Smooth muscle cell (in vitro differentiated cells): ENCODE measurements around the gene CD4. TPM values are rescaled to one million over a fixed set of nuclear protein-coding genes. Genes with fewer than 3 reads are reported as not detected.

Source experiments
- DNase-seq: peaks from one replicate; lab custom pipeline; 2025; ENCODE audit not compliant: unreplicated experiment; lab: John Stamatoyannopoulos, UW
- H2AFZ ChIP-seq: fragments of 200-600 bp; sonication (generic); 2 replicates; pipeline ENCODE4 v1.6.0; 2016; ENCODE audit warnings: antibody characterized with exemption, low read depth, mild to moderate bottlenecking
- H3F3A ChIP-seq: fragments of 200-600 bp; sonication (generic); 2 replicates; pipeline ENCODE4 v1.6.0; 2017; ENCODE audit warnings: antibody characterized with exemption, low read depth
- H3K27ac ChIP-seq: fragments of 200-600 bp; sonication (generic); 2 replicates; pipeline ENCODE4 v1.5.1; 2016; ENCODE audit warnings: low read depth, mild to moderate bottlenecking
- H3K27me3 ChIP-seq: fragments of 200-600 bp; sonication (generic); 2 replicates; pipeline ENCODE4 v1.6.1; 2016; ENCODE audit warnings: low read depth, mild to moderate bottlenecking
- H3K36me3 ChIP-seq: fragments of 200-600 bp; sonication (generic); 2 replicates; pipeline ENCODE4 v1.5.1; 2016; ENCODE audit warnings: low read depth
- H3K4me1 ChIP-seq: fragments of 200-600 bp; sonication (generic); 2 replicates; pipeline ENCODE4 v1.5.1; 2016; ENCODE audit warnings: low read depth
- H3K4me2 ChIP-seq: fragments of 200-600 bp; sonication (generic); 2 replicates; pipeline ENCODE4 v1.6.0; 2016; ENCODE audit warnings: mild to moderate bottlenecking
- H3K4me3 ChIP-seq: fragments of 200-600 bp; sonication (generic); 2 replicates; pipeline ENCODE4 v1.5.1; 2016; ENCODE audit warnings: mild to moderate bottlenecking
- H3K79me2 ChIP-seq: fragments of 200-600 bp; sonication (generic); 2 replicates; pipeline ENCODE4 v1.6.0; 2016; ENCODE audit warnings: low read depth, mild to moderate bottlenecking
- H3K9ac ChIP-seq: fragments of 200-600 bp; sonication (generic); 2 replicates; pipeline ENCODE4 v1.6.0; 2016; ENCODE audit warnings: low read depth
- H3K9me3 ChIP-seq: fragments of 200-600 bp; sonication (generic); replicated peaks from 2 replicates; pipeline ENCODE4 v1.5.1; 2016; ENCODE audit warnings: low read depth
- H4K20me1 ChIP-seq: fragments of 200-600 bp; sonication (generic); 2 replicates; pipeline ENCODE4 v1.6.0; 2016; ENCODE audit warnings: low read depth
- WGBS: methylation state at CpG from one replicate; pipeline ENCODE4 v1.1.7; 2016; ENCODE audit warnings: low lambda C conversion rate; 5-methylcytosine and 5-hydroxymethylcytosine counted together
- polyA plus RNA-seq: library from polyadenylated mRNA; unstranded; fragments of >200 nt; fragmentation: Nextera tagmentation; extraction: Ambion mirVana; gene quantifications from 2 replicates; pipeline ENCODE4 v1.2.1, GENCODE V29; 2016
- total RNA-seq: library from RNA; depleted of rRNA; stranded (reverse); fragments of >200 nt; gene quantifications from 2 replicates; pipeline ENCODE4 v1.2.3, GENCODE V29; 2014
- TF ChIP-seq, protein P1 (sequence below): fragments of 200-600 bp; sonication (generic); IDR thresholded peaks from 2 replicates; pipeline ENCODE4 v1.5.1; 2017; ENCODE audit warnings: borderline replicate concordance, mild to moderate bottlenecking, antibody characterized with exemption; ENCODE audit not compliant: insufficient read depth, poor library complexity, severe bottlenecking

The CD4 gene
- total and polyA plus RNA-seq, 2 experiments from 2014 or later = 0.13 to 2.5 TPM

DNA sequence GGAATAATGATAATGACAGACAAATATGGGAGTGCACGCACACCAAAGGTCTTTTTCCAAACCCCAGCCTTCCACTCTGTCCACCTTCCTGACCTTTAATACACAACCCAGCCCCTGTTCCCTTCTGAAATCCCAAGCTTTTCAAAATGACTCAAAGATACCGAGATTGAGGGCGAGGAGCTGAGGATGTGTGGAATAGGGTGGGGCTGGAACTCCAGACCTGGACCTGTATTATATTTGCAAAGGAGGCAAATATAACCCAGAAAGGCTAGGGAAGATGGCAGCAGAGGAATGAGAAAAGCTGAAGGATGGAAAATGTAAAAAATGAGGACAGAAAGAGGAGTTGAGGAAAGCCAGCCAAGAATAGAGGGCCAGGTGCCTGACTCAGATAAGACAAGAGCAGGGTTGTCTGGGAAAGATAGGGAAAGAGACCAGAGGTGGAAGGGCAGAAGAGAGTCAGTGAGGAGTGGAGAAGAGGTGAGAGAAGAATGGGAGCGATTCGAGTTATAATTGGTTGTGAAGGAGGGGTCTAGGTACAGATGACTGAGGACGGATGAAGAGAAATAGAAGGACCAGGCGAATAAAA is 24.2 kb upstream of the CD4 start:
- TF ChIP-seq, protein P1, sequence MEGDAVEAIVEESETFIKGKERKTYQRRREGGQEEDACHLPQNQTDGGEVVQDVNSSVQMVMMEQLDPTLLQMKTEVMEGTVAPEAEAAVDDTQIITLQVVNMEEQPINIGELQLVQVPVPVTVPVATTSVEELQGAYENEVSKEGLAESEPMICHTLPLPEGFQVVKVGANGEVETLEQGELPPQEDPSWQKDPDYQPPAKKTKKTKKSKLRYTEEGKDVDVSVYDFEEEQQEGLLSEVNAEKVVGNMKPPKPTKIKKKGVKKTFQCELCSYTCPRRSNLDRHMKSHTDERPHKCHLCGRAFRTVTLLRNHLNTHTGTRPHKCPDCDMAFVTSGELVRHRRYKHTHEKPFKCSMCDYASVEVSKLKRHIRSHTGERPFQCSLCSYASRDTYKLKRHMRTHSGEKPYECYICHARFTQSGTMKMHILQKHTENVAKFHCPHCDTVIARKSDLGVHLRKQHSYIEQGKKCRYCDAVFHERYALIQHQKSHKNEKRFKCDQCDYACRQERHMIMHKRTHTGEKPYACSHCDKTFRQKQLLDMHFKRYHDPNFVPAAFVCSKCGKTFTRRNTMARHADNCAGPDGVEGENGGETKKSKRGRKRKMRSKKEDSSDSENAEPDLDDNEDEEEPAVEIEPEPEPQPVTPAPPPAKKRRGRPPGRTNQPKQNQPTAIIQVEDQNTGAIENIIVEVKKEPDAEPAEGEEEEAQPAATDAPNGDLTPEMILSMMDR = no peak
- no peak for DNase-seq
- H3K9ac ChIP-seq = no peak overlapping the region
- peaks cover 23% of the 10 kb centered on the region for H3F3A ChIP-seq
- 23% methylated on average over 7 of the region's 7 CpGs for WGBS
- H3K79me2 ChIP-seq = peaks cover 22% of the 10 kb centered on the region
- no peaks in the 10 kb centered on the region for H3K27me3 ChIP-seq
- H4K20me1 ChIP-seq = peaks cover 34% of the 10 kb centered on the region
- H3K4me3 ChIP-seq = peak overlapping the region; percentile 94
- no peak overlapping the region for H2AFZ ChIP-seq
- H3K36me3 ChIP-seq = no peaks in the 10 kb centered on the region
- H3K9me3 ChIP-seq = no peaks in the 10 kb centered on the region
- H3K4me1 ChIP-seq = peaks cover 44% of the 10 kb centered on the region
- H3K27ac ChIP-seq = peak overlapping the region; percentile 84
- H3K4me2 ChIP-seq = peak overlapping the region; percentile 99

DNA sequence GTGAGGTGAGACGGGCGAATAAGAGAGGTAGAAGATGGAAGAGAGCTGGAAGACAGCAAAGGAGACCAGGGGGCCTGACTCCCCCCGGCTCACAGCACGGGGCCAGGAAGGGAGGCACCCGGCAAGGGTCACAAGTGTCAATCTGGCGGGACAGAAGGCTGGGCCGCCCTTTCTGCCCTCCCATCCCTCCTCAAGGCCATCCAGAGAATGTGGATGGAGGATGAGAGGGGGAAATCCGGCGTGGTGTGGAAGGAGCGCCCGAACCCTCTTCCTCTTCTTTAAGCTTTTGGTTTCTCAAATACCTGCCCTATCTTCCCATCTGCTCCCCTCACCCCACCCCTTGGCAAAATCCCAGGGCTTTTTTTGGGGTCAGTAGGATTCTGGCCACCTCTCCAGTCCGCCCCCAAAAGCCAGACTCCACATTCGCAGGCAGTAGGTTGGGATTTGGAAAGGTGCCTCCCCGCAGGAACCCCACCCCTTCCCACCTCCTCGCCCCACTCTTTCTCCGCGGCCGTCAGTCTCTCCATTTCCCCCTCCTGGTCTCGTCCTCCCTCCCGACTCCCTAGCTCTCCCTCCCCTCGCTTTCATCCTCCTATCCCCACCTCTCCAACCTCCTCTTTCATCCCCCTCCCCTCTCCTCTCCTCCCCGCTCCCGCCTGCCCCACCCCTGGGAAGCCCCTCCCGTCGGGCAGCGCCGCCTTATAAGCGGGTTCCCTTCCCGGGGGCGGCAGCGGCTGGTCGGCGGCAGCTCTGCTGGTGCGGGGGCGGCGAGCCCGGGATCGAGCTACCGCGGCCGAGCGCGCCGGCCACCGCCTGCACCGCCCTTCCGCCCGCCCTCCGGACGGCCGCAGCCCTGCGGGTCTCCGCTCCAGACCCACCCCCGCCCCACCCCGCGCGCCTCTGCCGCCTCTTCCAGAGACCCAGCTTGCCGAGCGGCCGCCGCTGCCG is 23.4 kb upstream of the CD4 start, which contains the start of gene PTMS:
Gene PTMS, plus strand, starts transcription at position 730 of the 948 bp plus-strand sequence. CDS start 343 bp downstream, outside the sequence.
- DNase-seq = peak; percentile 38

GRCh38 chr12:6766651-6767349 is 22.5 kb upstream of the CD4 start:
- WGBS = 2% methylated on average over 19 of the region's 88 CpGs
- peak; percentile 35 for DNase-seq
- peak overlapping the region; percentile 79 for H3K9ac ChIP-seq

More for the DNA sequence above, 23.4 kb upstream of the CD4 start, which contains the start of gene PTMS:
- H3K36me3 ChIP-seq = no peaks in the 10 kb centered on the region
- TF ChIP-seq, protein P1 = no peak
- peaks cover 26% of the 10 kb centered on the region for H3F3A ChIP-seq
- H3K79me2 ChIP-seq = peaks cover 22% of the 10 kb centered on the region
- 6% methylated on average over 14 of the region's 63 CpGs for WGBS
- H3K4me3 ChIP-seq = peak within 1 kb of the TSS; percentile 94
- peak within 1 kb of the TSS; percentile 87 for H2AFZ ChIP-seq
- H3K27me3 ChIP-seq = no peaks in the 10 kb centered on the region
- peak within 1 kb of the TSS; percentile 79 for H3K9ac ChIP-seq
- no peaks in the 10 kb centered on the region for H3K9me3 ChIP-seq
- H4K20me1 ChIP-seq = peaks cover 41% of the 10 kb centered on the region
- H3K4me2 ChIP-seq = peak within 1 kb of the TSS; percentile 99
- peaks cover 46% of the 10 kb centered on the region for H3K4me1 ChIP-seq
- H3K27ac ChIP-seq = peak within 1 kb of the TSS; percentile 84

More at GRCh38 chr12:6766651-6767349, 22.5 kb upstream of the CD4 start:
- H3K9me3 ChIP-seq = no peaks in the 10 kb centered on the region
- TF ChIP-seq, protein P1 = peak; percentile 65
- peaks cover 46% of the 10 kb centered on the region for H3K4me1 ChIP-seq
- H3K36me3 ChIP-seq = no peaks in the 10 kb centered on the region
- peak overlapping the region; percentile 87 for H2AFZ ChIP-seq
- no peaks in the 10 kb centered on the region for H3K27me3 ChIP-seq
- H3K27ac ChIP-seq = peak overlapping the region; percentile 57
- H3F3A ChIP-seq = peaks cover 28% of the 10 kb centered on the region
- H3K4me2 ChIP-seq = peak overlapping the region; percentile 99
- H3K79me2 ChIP-seq = peaks cover 22% of the 10 kb centered on the region
- H4K20me1 ChIP-seq = peaks cover 46% of the 10 kb centered on the region
- peak overlapping the region; percentile 94 for H3K4me3 ChIP-seq
